SK-N-SH treated with all-trans-retinoic acid at 6 μM for 48 hours (cell line): ENCODE results near the gene KLK6.

ENCODE experiments used
- ARNTL ChIP-seq: fragments of 450-650 bp; formaldehyde crosslinking; IDR thresholded peaks from 2 replicates; pipeline ENCODE4 v1.5.0; 2020; ENCODE audit warnings: low read depth, mild to moderate bottlenecking, moderate library complexity, borderline replicate concordance
- CSDC2 ChIP-seq: fragments of 250-450 bp; sonication (Bioruptor Pico); IDR thresholded peaks from 2 replicates; pipeline ENCODE4 v1.5.0; 2020; ENCODE audit warnings: mild to moderate bottlenecking, moderate library complexity
- GLIS3 ChIP-seq: fragments of 250-450 bp; sonication (Bioruptor Pico); IDR thresholded peaks from 2 replicates; pipeline ENCODE4 v1.5.0; 2020; ENCODE audit warnings: mild to moderate bottlenecking, moderate library complexity
- ISL1 ChIP-seq: fragments of 250-450 bp; sonication (Bioruptor Pico); IDR thresholded peaks from 2 replicates; pipeline ENCODE4 v2.1.2; 2022; ENCODE audit warnings: mild to moderate bottlenecking, moderate library complexity
- OSR1 ChIP-seq: fragments of 250-450 bp; sonication (Bioruptor Pico); IDR thresholded peaks from 2 replicates; pipeline ENCODE4 v1.8.0; 2022; ENCODE audit warnings: moderate library complexity, mild to moderate bottlenecking, inconsistent platforms
- RARB ChIP-seq: fragments of 250-450 bp; sonication (Bioruptor Pico); IDR thresholded peaks from 2 replicates; pipeline ENCODE4 v1.8.0; 2021; ENCODE audit warnings: mild to moderate bottlenecking, moderate library complexity
- ZFP3 ChIP-seq: fragments of 250-450 bp; sonication (Bioruptor Pico); IDR thresholded peaks from 2 replicates; pipeline ENCODE4 v1.5.0; 2020; ENCODE audit warnings: mild to moderate bottlenecking, moderate library complexity
- ZNF565 ChIP-seq: fragments of 450-650 bp; formaldehyde crosslinking; conservative IDR thresholded peaks from 2 replicates; pipeline ENCODE4 v1.5.0; 2020; ENCODE audit warnings: low read depth, mild to moderate bottlenecking, moderate library complexity
- ZNF70 ChIP-seq: fragments of 450-650 bp; formaldehyde crosslinking; IDR thresholded peaks from 2 replicates; pipeline ENCODE4 v1.5.0; 2020; ENCODE audit warnings: mild to moderate bottlenecking, moderate library complexity
- TF ChIP-seq, protein P1 (sequence below): fragments of 250-450 bp; sonication (Bioruptor Pico); IDR thresholded peaks from 2 replicates; pipeline ENCODE4 v1.5.0; 2020; ENCODE audit warnings: mild to moderate bottlenecking, moderate library complexity
- TF ChIP-seq, protein P2 (sequence below): fragments of 250-450 bp; sonication (Bioruptor Pico); IDR thresholded peaks from 2 replicates; pipeline ENCODE4 v1.8.0; 2020; ENCODE audit warnings: mild to moderate bottlenecking, moderate library complexity, borderline replicate concordance

DNA sequence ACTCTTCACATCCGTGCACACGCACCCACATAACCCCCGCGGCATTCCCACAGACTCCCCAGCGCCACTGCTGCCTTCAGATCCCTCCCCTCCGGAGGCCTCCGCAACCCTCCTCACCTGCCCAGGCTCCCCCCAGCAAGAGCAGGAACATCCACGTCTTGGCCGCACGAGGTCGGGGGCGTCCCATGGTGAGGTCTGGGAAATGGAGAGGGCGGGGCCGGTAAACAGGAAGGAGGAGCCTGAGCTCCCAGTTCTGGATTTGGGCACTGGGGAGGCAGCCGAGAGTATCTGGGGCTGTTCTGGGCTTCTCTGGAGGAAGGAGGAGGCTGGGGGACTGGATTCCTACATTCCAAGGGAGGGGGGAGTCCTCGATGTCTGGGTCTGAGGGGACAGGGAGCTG, 31.6 kb upstream of the KLK6 start:
- TF ChIP-seq RARB (CRISPR knock-in tag) = no peak
- TF ChIP-seq, protein P1, sequence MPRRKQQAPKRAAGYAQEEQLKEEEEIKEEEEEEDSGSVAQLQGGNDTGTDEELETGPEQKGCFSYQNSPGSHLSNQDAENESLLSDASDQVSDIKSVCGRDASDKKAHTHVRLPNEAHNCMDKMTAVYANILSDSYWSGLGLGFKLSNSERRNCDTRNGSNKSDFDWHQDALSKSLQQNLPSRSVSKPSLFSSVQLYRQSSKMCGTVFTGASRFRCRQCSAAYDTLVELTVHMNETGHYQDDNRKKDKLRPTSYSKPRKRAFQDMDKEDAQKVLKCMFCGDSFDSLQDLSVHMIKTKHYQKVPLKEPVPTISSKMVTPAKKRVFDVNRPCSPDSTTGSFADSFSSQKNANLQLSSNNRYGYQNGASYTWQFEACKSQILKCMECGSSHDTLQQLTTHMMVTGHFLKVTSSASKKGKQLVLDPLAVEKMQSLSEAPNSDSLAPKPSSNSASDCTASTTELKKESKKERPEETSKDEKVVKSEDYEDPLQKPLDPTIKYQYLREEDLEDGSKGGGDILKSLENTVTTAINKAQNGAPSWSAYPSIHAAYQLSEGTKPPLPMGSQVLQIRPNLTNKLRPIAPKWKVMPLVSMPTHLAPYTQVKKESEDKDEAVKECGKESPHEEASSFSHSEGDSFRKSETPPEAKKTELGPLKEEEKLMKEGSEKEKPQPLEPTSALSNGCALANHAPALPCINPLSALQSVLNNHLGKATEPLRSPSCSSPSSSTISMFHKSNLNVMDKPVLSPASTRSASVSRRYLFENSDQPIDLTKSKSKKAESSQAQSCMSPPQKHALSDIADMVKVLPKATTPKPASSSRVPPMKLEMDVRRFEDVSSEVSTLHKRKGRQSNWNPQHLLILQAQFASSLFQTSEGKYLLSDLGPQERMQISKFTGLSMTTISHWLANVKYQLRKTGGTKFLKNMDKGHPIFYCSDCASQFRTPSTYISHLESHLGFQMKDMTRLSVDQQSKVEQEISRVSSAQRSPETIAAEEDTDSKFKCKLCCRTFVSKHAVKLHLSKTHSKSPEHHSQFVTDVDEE = no peak
- TF ChIP-seq ZFP3 (CRISPR knock-in tag) = no peak
- TF ChIP-seq OSR1 = no peak
- TF ChIP-seq, protein P2, sequence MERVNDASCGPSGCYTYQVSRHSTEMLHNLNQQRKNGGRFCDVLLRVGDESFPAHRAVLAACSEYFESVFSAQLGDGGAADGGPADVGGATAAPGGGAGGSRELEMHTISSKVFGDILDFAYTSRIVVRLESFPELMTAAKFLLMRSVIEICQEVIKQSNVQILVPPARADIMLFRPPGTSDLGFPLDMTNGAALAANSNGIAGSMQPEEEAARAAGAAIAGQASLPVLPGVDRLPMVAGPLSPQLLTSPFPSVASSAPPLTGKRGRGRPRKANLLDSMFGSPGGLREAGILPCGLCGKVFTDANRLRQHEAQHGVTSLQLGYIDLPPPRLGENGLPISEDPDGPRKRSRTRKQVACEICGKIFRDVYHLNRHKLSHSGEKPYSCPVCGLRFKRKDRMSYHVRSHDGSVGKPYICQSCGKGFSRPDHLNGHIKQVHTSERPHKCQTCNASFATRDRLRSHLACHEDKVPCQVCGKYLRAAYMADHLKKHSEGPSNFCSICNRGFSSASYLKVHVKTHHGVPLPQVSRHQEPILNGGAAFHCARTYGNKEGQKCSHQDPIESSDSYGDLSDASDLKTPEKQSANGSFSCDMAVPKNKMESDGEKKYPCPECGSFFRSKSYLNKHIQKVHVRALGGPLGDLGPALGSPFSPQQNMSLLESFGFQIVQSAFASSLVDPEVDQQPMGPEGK (CRISPR knock-in tag) = no peak
- no peak for TF ChIP-seq ISL1 (CRISPR knock-in tag)
- no peak for TF ChIP-seq ARNTL
- TF ChIP-seq ZNF565 = no peak
- TF ChIP-seq GLIS3 = no peak
- no peak for TF ChIP-seq CSDC2 (CRISPR knock-in tag)
- TF ChIP-seq ZNF70 (CRISPR knock-in tag) = no peak
